HG02678 (cell line): Measurements from ENCODE around the gene TMEM144.

ENCODE experiments used
- ATAC-seq: cut with Tn5 transposase; IDR thresholded peaks from one replicate; pipeline ENCODE4 v1.9.1; 2021; ENCODE audit warnings: mild to moderate bottlenecking, moderate library complexity; ENCODE audit not compliant: unreplicated experiment

Gene TMEM144

DNA sequence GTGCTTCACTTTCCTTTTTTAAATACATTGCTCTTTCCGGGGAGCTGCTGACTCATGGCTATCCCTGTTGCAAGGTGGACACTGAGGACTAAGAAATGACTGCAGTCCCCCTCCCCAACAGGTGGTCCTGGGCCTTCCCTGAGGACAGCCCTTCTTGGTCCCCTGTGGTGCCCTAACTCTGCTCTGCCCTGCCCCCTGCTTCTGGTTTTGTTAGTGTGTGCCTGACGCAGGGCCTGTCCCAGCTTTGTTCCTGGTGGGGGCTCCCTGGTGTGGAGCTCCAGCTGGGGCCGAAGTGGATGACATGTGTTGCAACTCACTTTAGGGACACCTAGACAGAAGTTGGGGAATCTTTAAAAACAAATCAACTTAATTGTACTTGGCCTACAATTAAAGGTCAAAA is 81.9 kb downstream of the TMEM144 start:
- no peak for ATAC-seq

GRCh38 chr4:158295053-158295452 is 84.8 kb downstream of the TMEM144 start:
- no peak for ATAC-seq

- no peak for ATAC-seq
Measured at GRCh38 chr4:158297866-158298265, 87.6 kb downstream of the TMEM144 start.

GRCh38 chr4:158299459-158300007 is 89.2 kb downstream of the TMEM144 start:
- ATAC-seq = no peak

DNA sequence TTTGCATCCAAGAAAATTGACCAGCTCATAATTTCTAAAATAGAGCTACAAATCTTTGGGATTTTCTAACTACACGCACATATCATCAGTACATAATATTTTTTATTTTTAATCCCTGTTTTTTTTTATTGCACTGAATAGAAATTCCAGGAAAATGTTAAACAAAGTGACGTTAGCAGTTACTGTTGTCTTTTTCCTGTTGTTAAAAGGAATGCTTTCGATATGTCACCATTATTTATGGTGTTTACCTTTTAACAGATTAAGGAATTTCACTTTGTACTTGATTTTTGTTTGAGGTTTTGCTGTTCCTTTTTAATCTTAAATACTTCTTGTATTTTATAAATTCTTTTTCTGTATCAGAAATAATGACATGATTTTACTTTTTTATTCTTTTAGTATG is 89.7 kb downstream of the TMEM144 start:
- ATAC-seq = no peak

- ATAC-seq = no peak
Measured at GRCh38 chr4:158302076-158302866, 92.0 kb downstream of the TMEM144 start.

GRCh38 chr4:158304694-158305093 is 94.4 kb downstream of the TMEM144 start:
- ATAC-seq = no peak
